Fibroblast of the aortic adventitia (primary cell): Measurements from ENCODE around the gene ARL16. TPM values are rescaled to one million over a fixed set of nuclear protein-coding genes. Genes with fewer than 3 reads are reported as not detected.
A peak's percentile ranks its signal among the peaks of the same experiment; 100 is the strongest.
"Not testable (repeated sequence)": the region's sequence is repeated elsewhere in the genome, so short reads cannot be mapped to it uniquely, and the experiment has no call there.

Experiments
- DNase-seq: peaks from one replicate; pipeline ENCODE4 v3.0.0-alpha.2; 2010; ENCODE audit warnings: low read depth
- H3K4me3 ChIP-seq: 2 replicates; pipeline ENCODE4 v1.5.1; 2011; ENCODE audit warnings: low read depth, mild to moderate bottlenecking, control low read depth, low read length, moderate library complexity
- CTCF ChIP-seq: IDR thresholded peaks from 2 replicates; pipeline ENCODE4 v1.5.1; 2011; ENCODE audit warnings: mild to moderate bottlenecking, low read length, control low read depth, inconsistent platforms; ENCODE audit not compliant: insufficient read depth
- total RNA-seq: library from RNA; depleted of rRNA; stranded (reverse); fragments of >200 nt; gene quantifications from 2 replicates; pipeline ENCODE4 v1.2.3, GENCODE V29; 2012; ENCODE audit warnings: low replicate concordance

The ARL16 gene
- total RNA-seq, 1 donor: 26.4 TPM

- TF ChIP-seq CTCF: no peak
- DNase-seq: no peak
- no peak overlapping the region for H3K4me3 ChIP-seq
Observed at GRCh38 chr17:81681672-81682071, 1.9 kb downstream of the ARL16 start.

- DNase-seq: no peak
- no peak for TF ChIP-seq CTCF
- no peak overlapping the region for H3K4me3 ChIP-seq
Observed at GRCh38 chr17:81680150-81680549, 3.4 kb downstream of the ARL16 start.

- H3K4me3 ChIP-seq: no peak overlapping the region
- no peak for DNase-seq
- no peak for TF ChIP-seq CTCF
Observed at GRCh38 chr17:81676906-81677305, 6.7 kb downstream of the ARL16 start.

- peak; percentile 55 for TF ChIP-seq CTCF
- DNase-seq: peak; percentile 43
- H3K4me3 ChIP-seq: not testable (repeated sequence)
Observed at GRCh38 chr17:81675515-81676221, 7.9 kb downstream of the ARL16 start.

- no peak for TF ChIP-seq CTCF
- DNase-seq: no peak
- no peak overlapping the region for H3K4me3 ChIP-seq
Observed at GRCh38 chr17:81673561-81674258, 9.9 kb downstream of the ARL16 start.

GRCh38 chr17:81672954-81673353 is 10.6 kb downstream of the ARL16 start:
- TF ChIP-seq CTCF: no peak
- H3K4me3 ChIP-seq: no peak overlapping the region
- no peak for DNase-seq

GRCh38 chr17:81672504-81672903 is 11.1 kb downstream of the ARL16 start:
- H3K4me3 ChIP-seq: no peak overlapping the region
- no peak for DNase-seq
- TF ChIP-seq CTCF: no peak
